Iris pigment epithelial cell (primary cell): ENCODE data around the gene UCMA.

Source experiments
- DNase-seq: peaks from one replicate; pipeline ENCODE4 v3.0.0-alpha.2; 2011; ENCODE audit warnings: low read depth

Gene UCMA

GRCh38 chr10:13233358-13233757, 816 bp downstream of the UCMA start:
- DNase-seq, result no peak

DNA sequence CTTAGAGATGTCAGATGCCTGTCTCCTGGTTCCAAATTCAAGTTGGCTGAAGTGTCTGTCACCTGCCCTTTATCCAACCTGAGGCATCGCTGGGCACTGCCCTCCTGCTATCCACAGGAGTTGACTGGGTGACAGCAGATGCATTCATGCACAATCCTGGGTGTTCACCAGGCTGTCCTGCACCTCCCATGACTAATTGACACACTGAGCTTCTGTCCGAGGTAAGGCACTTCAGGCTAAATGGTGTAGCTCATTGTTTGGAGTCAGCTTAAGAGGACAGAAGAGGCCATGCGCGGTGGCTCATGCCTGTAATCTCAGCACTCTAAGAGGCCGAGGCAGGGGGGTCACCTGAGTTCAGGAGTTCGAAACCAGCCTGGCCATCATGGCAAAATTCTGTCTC, 2.4 kb downstream of the UCMA start:
- DNase-seq, result no peak

- no peak for DNase-seq
These were observed 3.0 kb downstream of the UCMA start for GRCh38 chr10:13231190-13231589.

GRCh38 chr10:13227031-13227430, 7.1 kb downstream of the UCMA start:
- no peak for DNase-seq

- no peak for DNase-seq
These were observed 8.6 kb downstream of the UCMA start for GRCh38 chr10:13225601-13226000.

- DNase-seq, result no peak
These were observed 9.8 kb downstream of the UCMA start for GRCh38 chr10:13224210-13224995.

DNA sequence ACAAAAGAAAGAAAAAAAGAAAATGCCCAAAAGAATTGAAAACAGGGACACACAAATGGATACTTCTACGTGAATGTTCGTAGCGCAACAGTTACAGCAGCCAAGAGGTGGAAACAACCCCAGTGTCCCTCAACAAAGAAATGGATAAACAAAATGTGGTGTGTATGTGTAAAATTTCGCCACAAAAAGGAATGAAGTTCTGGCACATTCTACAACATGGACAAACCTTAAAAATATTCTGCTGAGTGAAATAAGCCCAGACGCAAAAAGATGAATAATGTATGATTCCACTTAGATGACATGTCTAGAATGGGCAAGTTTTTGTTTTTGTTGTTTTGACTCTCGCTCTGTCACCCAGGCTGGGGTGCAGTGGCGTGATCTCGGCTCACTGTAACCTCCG, 10.9 kb downstream of the UCMA start:
- DNase-seq, result no peak

DNA sequence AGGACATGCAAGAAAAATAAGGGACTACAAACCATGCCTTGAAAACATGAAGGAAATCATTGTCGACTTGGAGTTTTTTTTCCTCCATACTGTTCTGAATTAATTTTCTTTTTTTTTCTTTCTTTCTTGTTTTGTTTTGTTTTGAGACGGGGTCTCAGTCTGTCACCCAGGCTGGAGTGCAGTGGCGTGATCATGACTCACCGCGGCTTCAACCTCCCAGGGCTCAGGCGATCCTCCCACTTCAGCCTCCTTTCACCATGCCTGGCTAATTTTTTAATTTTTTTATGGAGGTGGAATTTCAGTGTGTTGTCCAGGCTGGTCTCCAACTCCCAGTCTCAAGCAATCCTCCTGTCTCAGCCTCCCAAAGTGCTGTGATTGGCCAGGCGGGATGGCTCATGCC, 11.6 kb downstream of the UCMA start:
- DNase-seq, result no peak

DNA sequence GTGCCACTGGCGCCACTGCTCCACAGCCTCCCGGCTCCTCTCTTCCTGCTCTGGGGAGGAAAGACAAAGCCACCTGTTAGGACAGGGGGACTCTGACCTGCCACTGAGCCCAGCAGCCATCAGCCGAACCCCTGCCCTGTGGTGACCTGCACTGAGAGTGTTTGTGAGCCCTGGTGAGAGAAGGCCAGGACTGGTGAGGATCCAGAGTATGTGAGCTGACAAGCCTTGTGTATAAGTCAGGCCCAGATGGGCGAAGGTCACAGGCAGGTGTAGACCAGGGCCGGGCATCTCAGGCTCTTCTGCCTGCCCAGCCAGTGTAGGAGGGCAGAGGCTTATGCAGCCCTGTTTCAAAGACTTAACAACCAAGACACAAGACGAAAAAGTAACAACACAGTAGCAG, 12.0 kb downstream of the UCMA start:
- DNase-seq, result no peak

- DNase-seq, result no peak
These were observed 12.6 kb downstream of the UCMA start for GRCh38 chr10:13221572-13221971.

DNA sequence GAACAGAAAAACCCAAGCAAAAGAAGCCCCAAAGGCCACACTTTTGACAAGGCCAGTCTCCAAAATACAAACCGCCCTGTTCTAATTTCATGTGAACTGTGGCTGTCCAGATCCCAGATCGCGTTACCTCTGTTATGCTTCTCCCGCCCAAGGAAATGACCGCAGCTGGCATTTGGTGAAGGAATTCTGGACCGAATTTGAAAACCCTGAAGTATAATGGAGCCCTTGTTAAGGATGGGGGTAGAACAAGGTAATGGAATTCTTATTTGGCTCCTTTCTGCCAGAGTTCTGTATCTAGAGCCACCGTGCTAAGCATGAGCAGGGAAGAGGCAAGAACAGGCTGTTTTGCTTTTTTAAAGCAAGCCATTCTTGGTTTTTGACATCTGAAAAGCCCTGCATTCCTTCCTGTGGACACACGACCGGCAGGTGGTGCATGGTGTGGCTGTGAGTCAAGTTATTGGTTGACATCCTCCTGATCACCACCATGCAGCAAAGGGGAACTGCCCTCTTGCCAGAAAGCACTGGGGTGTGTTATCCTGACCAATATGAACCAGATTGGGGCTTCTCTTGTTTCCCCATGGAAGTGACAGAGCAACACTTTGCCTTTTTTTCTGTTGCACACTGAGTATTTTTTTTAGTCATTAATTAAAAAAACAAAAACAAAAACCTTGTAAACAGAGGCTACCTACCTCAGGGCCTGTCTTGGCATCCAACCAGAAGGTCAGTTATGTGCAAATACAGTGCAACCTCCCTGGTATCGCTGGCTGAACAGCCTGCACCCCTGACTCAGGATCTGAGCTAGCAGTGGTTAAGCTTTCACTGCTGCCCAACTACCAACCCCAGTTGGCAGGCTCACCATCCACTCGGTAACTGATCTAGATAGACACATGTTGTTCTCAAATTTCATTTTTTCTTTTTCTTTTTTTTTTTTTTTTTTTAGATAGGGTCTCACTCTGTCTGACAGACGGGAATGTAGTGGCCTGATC, 14.2 kb downstream of the UCMA start:
- DNase-seq, result peak; percentile 12

DNA sequence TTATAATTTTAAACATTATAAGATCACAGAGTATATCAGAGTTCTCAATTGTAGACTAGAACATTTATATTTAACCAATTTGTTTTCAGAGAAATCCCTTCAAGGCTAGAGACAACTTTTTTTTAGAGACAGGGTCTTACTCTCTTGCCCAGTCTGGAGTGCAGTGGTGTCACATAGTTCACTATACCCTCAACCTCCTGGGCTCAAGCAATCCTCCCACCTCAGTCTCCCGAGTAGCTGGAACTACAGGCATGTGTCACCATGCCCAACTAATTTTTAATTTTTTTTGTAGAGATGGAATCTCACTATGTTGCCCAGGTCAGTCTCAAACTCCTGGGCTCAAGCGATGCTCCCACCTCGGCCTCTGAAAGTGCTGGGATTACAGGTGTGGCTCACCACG, 15.3 kb downstream of the UCMA start:
- no peak for DNase-seq

GRCh38 chr10:13213163-13213562, 21.0 kb downstream of the UCMA start:
- no peak for DNase-seq

DNA sequence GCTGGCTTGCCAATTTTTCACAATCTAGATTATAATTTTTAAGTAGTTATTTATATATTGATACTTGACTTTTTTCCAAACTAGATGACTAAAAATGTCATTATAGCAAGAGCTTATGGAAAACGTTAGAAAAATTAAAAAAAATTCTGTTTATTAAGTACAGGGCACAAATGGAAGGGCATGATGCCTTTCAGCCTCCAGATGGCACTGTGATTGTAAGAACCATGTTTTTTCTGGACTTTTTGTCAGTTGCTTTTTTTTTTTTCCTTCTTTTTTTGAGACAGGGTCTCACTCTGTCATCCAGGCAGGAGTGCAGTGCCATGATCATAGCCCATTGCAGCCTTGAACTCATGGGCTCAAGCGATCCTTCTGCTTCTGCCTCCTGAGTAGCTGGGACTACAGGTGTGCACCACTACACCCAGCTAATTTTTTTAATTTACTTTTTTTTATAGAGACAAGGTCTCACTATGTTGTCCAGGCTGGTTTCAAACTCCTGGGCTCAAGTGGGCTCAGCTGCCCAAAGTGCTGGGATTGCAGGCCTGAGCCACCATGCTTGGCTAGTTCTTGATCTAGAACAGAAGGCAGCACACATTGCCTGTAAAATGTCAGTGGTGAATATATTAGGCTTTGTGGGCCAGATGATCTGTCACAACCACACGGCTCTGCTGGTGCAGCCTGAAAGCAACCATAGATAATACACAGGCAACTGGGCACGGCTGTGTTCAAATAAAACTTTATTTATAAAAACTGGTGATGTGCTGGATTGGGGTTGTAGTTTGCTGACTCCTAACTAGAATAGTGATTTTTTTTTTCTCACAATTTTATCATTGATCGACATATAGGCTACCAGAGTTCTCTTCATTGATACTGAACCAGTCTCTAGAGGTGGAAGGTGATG, 27.4 kb downstream of the UCMA start:
- DNase-seq, result peak; percentile 63

DNA sequence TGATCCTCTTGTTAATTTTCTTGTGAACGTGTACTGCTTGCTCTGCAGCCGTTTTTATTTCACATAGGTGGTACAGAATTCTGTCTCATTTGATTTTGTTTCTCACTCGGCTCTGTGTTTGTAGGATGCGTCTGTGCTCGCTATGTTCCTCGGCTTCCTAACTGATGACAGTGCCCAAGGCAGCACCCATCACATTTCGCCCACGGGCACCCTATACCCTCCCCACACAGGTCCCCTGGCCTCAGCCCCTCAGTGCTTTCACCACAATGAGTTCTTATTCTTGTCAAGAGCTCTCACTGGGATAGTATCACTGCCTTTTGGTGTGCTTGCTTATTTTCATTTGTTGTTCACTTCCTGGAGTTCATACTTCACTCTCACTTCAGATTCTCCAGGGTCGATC, 28.1 kb downstream of the UCMA start:
- no peak for DNase-seq

GRCh38 chr10:13201132-13201531, 33.0 kb downstream of the UCMA start:
- DNase-seq, result peak; percentile 51

DNA sequence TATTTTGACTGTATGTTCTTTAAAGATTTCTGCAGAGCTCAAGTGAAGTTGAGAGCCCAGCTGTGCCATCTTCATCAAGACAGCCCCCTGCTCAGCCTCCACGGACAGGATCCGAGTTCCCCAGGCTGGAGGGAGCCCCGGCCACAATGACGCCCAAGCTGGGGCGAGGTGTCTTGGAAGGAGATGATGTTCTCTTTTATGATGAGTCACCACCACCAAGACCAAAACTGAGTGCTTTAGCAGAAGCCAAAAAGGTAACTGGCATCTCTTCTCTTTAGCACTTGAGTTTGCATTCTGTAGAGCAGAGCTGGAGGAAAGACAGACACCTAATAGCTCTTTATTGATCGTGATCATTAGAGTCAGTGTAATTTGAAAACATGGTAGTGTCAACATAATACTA, 39.2 kb downstream of the UCMA start:
- no peak for DNase-seq

- DNase-seq, result no peak
These were observed 40.5 kb downstream of the UCMA start for GRCh38 chr10:13193637-13194036.

- DNase-seq, result no peak
These were observed 42.8 kb downstream of the UCMA start for GRCh38 chr10:13191362-13191761.

GRCh38 chr10:13190816-13191215, 43.4 kb downstream of the UCMA start:
- no peak for DNase-seq

DNA sequence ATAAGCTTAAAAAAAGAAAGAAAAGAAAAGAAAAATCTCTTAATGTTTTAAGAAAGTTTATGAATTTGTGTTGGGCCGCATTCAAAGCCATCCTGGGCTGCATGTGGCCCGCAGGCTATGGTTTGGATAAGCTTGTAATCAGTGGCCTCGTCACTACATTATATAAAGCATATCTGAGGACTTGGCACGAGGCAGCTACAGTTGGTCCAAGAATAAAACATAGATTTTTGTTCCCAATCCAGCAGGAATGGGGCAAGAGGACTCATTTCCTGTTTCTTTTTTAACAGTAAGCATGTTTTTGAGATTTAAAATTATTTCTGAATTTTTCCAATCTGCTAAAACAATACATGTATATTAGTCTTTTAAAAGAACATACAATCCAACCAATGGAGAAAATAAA, 44.2 kb downstream of the UCMA start:
- no peak for DNase-seq

DNA sequence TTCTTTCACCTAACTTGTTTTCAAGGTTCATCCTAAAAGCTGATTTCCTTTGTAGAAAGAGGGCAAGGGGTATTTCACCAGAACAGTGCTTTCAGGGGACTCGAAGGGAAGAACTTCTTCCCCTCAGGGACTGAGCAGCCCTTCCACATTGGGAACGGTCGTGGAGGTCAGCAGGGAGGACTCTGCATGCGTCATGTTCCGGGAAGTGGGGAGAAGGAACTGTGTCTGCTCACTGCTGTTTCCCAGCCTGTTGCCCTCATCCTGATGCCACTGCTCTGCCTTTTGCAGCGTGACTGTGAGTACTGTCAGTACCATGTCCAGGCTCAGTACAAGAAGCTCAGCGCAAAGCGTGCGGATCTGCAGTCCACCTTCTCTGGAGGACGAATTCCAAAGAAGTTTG, 45.6 kb downstream of the UCMA start:
- no peak for DNase-seq
